Trophoblast cell (in vitro differentiated cells and primary cell): ENCODE data around the gene RSRP1.

Experiments used
- DNase-seq, 2 donors: peaks; one replicate each; pipeline ENCODE4 v3.0.0-alpha.2; 2016
- H2AFZ ChIP-seq: 2 replicates; pipeline ENCODE4 v1.6.1; 2013; ENCODE audit warnings: low read length, moderate library complexity, mild to moderate bottlenecking; ENCODE audit not compliant: insufficient read depth, poor library complexity
- H2AK5ac ChIP-seq: 2 replicates; pipeline ENCODE4 v1.6.1; 2013; ENCODE audit warnings: mild to moderate bottlenecking, low read length
- H2BK120ac ChIP-seq: 2 replicates; pipeline ENCODE4 v1.6.1; 2013; ENCODE audit warnings: low read length, mild to moderate bottlenecking, moderate library complexity; ENCODE audit not compliant: insufficient read depth, poor library complexity
- H2BK12ac ChIP-seq: 2 replicates; pipeline ENCODE4 v1.6.1; 2013; ENCODE audit warnings: mild to moderate bottlenecking, low read length, moderate library complexity
- H2BK5ac ChIP-seq: 2 replicates; pipeline ENCODE4 v1.6.1; 2013; ENCODE audit warnings: low read length, low read depth, moderate library complexity, mild to moderate bottlenecking; ENCODE audit not compliant: poor library complexity
- H3K14ac ChIP-seq: 2 replicates; pipeline ENCODE4 v1.6.1; 2013; ENCODE audit warnings: mild to moderate bottlenecking, low read length
- H3K18ac ChIP-seq: 2 replicates; pipeline ENCODE4 v1.6.1; 2013; ENCODE audit warnings: mild to moderate bottlenecking, low read length
- H3K23ac ChIP-seq: 2 replicates; pipeline ENCODE4 v1.6.1; 2013; ENCODE audit warnings: low read length
- H3K27ac ChIP-seq: 2 replicates; pipeline ENCODE4 v1.5.1; 2013; ENCODE audit warnings: low read depth, mild to moderate bottlenecking, inconsistent platforms, low read length, moderate library complexity
- H3K27me3 ChIP-seq: 2 replicates; pipeline ENCODE4 v1.6.1; 2013; ENCODE audit warnings: inconsistent platforms, mild to moderate bottlenecking, low read length, moderate library complexity; ENCODE audit not compliant: insufficient read depth
- H3K36me3 ChIP-seq, 2 experiments: 1 replicate in 1 of 2; 2 replicates in 1 of 2; pipeline ENCODE4 v1.6.1; 2013; ENCODE audit warnings: low read length in 2 of 2, mild to moderate bottlenecking in 2 of 2, moderate library complexity in 1 of 2; ENCODE audit not compliant: insufficient read depth in 2 of 2, control insufficient read depth in 1 of 2
- H3K4ac ChIP-seq: 2 replicates; pipeline ENCODE4 v1.6.1; 2013; ENCODE audit warnings: low read depth, mild to moderate bottlenecking, low read length, moderate library complexity
- H3K4me1 ChIP-seq, 2 experiments: 1 replicate in 1 of 2; 2 replicates in 1 of 2; pipeline ENCODE4 v1.6.1; 2013; ENCODE audit warnings: low read length in 2 of 2, mild to moderate bottlenecking in 2 of 2, moderate library complexity in 1 of 2; ENCODE audit not compliant: insufficient read depth in 2 of 2, control insufficient read depth in 1 of 2
- H3K4me2 ChIP-seq: 2 replicates; pipeline ENCODE4 v1.6.1; 2013; ENCODE audit warnings: inconsistent platforms, mild to moderate bottlenecking, low read length, moderate library complexity
- H3K4me3 ChIP-seq: 2 replicates; pipeline ENCODE4 v1.5.1; 2013; ENCODE audit warnings: mild to moderate bottlenecking, low read depth, low read length, inconsistent platforms
- H3K79me1 ChIP-seq: one replicate; pipeline ENCODE4 v1.6.1; 2013; ENCODE audit warnings: low read length
- H3K79me2 ChIP-seq: 2 replicates; pipeline ENCODE4 v1.6.1; 2013; ENCODE audit warnings: low read length, mild to moderate bottlenecking; ENCODE audit not compliant: control insufficient read depth, insufficient read depth, poor library complexity
- H3K9ac ChIP-seq: 2 replicates; pipeline ENCODE4 v1.6.1; 2013; ENCODE audit warnings: mild to moderate bottlenecking, low read length
- H3K9me3 ChIP-seq: 2 replicates; pipeline ENCODE4 v1.6.1; 2013; ENCODE audit warnings: low read depth, mild to moderate bottlenecking, control low read depth, inconsistent platforms, low read length; ENCODE audit not compliant: insufficient read depth
- H4K12ac ChIP-seq: 2 replicates; pipeline ENCODE4 v1.6.1; 2013; ENCODE audit warnings: low read depth, mild to moderate bottlenecking, low read length, moderate library complexity
- H4K8ac ChIP-seq: 2 replicates; pipeline ENCODE4 v1.6.1; 2013; ENCODE audit warnings: low read depth, mild to moderate bottlenecking, low read length, moderate library complexity
- H4K91ac ChIP-seq: one replicate; pipeline ENCODE4 v1.6.1; 2013; ENCODE audit warnings: low read depth, mild to moderate bottlenecking, low read length, moderate library complexity
- WGBS: extraction: QIAGEN DNeasy Blood & Tissue Kit; methylation state at CpG from one replicate; pipeline ENCODE4 v1.1.7; 2013; ENCODE audit warnings: missing lambda C conversion rate; ENCODE audit not compliant: insufficient read length, insufficient coverage; ENCODE audit errors: extremely low coverage; 5-methylcytosine and 5-hydroxymethylcytosine counted together

Gene RSRP1

DNA sequence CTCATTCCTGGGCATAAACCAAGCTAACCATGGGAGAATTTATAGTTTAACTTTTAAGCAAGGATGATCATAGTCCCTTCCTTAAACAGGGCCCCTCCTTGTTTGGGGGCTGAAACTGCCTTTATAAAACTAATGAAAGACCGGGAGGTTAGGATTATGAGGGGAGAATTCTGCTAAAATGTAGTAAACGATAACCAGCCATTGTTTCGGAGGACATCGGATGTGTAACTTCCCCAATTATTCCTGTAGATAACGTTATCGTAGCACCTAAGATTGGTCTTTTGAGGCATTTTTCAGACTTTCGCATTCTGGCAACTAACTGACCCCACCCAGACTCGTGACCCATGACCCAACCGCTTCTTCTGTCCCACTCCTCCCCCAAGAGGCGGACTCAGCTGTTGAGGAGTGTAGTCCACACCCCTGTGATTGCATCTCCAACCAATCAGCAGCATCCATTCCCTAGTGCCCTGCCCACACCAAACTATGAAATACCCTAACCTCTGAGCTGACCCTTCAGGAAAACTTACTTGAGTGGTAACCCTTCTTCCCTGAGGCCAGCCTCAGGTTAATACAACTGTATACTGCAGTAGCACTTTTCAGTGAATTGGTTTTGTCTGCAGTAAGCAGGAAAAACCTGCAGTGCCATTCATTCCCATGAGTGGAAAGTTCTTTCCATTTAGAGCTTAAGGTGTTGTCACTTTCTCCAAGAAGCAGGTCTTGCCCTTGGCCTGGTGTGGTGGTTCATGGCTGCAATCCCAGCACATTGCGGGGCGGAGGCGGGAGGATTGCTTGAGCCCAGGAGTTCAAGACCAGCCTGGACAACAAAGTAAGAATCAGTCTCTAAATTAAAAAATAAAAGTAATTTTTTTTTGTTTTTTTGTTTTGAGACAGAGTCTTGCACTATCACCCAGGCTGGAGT is 14.1 kb downstream of the RSRP1 start:
- Histone ChIP-seq H4K91ac (peak overlapping the region; percentile 85), H3K9ac (peak overlapping the region; percentile 97), H2BK5ac (peak overlapping the region; percentile 71), H2AK5ac (no peak overlapping the region), H2BK12ac (no peak overlapping the region), H3K18ac (peak overlapping the region; percentile 32), H3K9me3 (no peaks in the 10 kb centered on the region), H3K27ac (peak overlapping the region; percentile 85), H3K23ac (no peak overlapping the region), H4K12ac (peak overlapping the region; percentile 93), H3K27me3 (no peaks in the 10 kb centered on the region), H3K14ac (peak overlapping the region; percentile 65), H3K4me3 (peak overlapping the region; percentile 78), H3K4ac (peak overlapping the region; percentile 22), H3K4me2 (peak overlapping the region; percentile 77), H3K4me1 (peaks cover 3 to 4% of the 10 kb centered on the region in 2 experiments), H3K79me2 (peaks cover 9% of the 10 kb centered on the region), H2BK120ac (peak overlapping the region; percentile 74), H3K36me3 (peaks cover 12 to 15% of the 10 kb centered on the region in 2 experiments), H4K8ac (peak overlapping the region; percentile 89), H3K79me1 (peaks cover 10% of the 10 kb centered on the region), H2AFZ (peak overlapping the region; percentile 66)
- peak; percentile 86 for DNase-seq
- WGBS, result no CpG with 5 or more reads among the region's 13 CpGs

DNA sequence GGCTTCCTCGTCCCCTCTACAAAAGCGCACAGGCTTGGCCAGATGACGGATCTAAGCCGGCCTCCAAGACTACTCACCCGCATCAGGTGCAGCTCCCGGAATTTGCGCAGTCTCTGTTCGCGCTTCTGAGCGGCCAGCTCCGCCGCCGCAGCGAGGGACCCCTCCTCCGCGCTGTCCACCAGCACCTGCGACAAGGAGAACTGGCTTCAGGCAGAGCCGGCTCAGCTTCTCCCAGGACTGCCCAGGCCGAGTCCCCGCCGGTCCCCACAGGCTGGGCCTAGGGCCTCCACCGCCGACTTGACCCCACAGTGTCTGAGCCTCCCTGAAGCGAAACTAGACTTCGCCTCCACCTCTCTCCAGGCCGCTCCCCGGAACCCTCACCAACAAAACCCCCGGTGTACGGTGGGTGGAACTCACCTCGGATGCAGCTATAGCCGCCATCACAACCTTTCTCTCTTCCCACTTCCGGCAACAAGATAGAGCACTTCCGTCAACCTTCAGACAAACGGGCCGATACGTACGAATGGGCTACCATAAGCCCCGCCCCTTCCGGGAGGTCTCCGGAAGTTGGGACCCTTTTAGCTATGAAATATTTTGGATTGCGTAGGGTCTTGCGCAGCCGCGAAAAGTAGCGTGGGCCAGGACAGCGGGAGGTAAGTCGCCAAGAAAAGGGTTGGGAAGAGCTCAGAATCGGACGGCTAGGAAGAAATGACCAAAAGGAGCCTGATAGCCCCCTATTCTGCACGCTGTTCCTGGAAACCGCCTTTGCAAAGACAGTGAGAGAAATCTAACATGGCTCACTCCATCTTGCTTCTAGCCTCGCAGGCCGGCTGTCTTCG is 15.0 kb downstream of the RSRP1 start, which contains the start of gene SYF2:
Gene SYF2, minus strand, starts transcription at position 476 of the 839 bp plus-strand sequence. Its CDS starts 35 bp downstream, at position 441.
- H2BK12ac ChIP-seq, result no peak within 1 kb of the TSS
- peak within 1 kb of the TSS; percentile 89 for H3K14ac ChIP-seq
- H3K4me3 ChIP-seq, result peak within 1 kb of the TSS; percentile 78
- peak within 1 kb of the TSS; percentile 97 for H2AFZ ChIP-seq
- H3K9ac ChIP-seq, result peak within 1 kb of the TSS; percentile 97
- peak within 1 kb of the TSS; percentile 99 for H4K12ac ChIP-seq
- peaks cover 3 to 4% of the 10 kb centered on the region in 2 experiments for H3K4me1 ChIP-seq
- no CpG with 5 or more reads among the region's 54 CpGs for WGBS
- DNase-seq, result peak; percentile 76 to 94
- H2BK5ac ChIP-seq, result peak within 1 kb of the TSS; percentile 76
- peak within 1 kb of the TSS; percentile 99 for H4K8ac ChIP-seq
- H3K18ac ChIP-seq, result peak within 1 kb of the TSS; percentile 94
- peak within 1 kb of the TSS; percentile 91 for H4K91ac ChIP-seq
- H3K27me3 ChIP-seq, result no peaks in the 10 kb centered on the region
- H3K9me3 ChIP-seq, result no peaks in the 10 kb centered on the region
- H3K27ac ChIP-seq, result peak within 1 kb of the TSS; percentile 85
- H3K4ac ChIP-seq, result peak within 1 kb of the TSS; percentile 97
- peak within 1 kb of the TSS; percentile 77 for H3K4me2 ChIP-seq
- peak within 1 kb of the TSS; percentile 85 for H2BK120ac ChIP-seq
- peaks cover 9% of the 10 kb centered on the region for H3K79me2 ChIP-seq
- no peak within 1 kb of the TSS for H3K23ac ChIP-seq
- peak within 1 kb of the TSS; percentile 73 for H2AK5ac ChIP-seq
- peaks cover 10% of the 10 kb centered on the region for H3K79me1 ChIP-seq
- H3K36me3 ChIP-seq, result peaks cover 12 to 17% of the 10 kb centered on the region in 2 experiments

DNA sequence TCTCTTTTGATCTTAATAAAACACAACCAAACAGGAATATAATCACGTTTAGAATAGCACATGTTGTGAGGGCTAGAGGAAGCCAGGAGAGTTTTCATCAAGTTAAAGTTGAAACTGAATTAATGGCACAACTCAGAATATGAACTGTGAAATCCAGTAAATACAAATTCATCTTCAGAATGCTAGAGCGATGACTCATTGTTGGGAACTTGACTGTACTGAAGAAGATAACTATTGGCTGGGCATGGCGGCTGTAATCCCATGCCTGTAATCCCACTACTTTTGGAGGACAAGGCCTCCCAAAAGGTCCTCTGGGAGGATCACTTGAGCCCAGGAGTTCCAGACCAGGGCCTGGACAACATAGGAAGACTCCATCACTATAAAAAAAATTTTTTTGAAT is 23.8 kb downstream of the RSRP1 start:
- no peak overlapping the region for H2AFZ ChIP-seq
- no peak overlapping the region for H2BK120ac ChIP-seq
- peak in 1 of 2 donors; percentile 49 for DNase-seq
- H3K4me1 ChIP-seq, result no peaks in the 10 kb centered on the region
- peaks cover 32 to 33% of the 10 kb centered on the region in 2 experiments for H3K36me3 ChIP-seq
- no peak overlapping the region for H4K8ac ChIP-seq
- H4K12ac ChIP-seq, result no peak overlapping the region
- H3K18ac ChIP-seq, result no peak overlapping the region
- H4K91ac ChIP-seq, result no peak overlapping the region
- H3K79me1 ChIP-seq, result no peaks in the 10 kb centered on the region
- WGBS, result no CpG with 5 or more reads among the region's 3 CpGs
- H3K9ac ChIP-seq, result no peak overlapping the region
- H3K4ac ChIP-seq, result no peak overlapping the region
- no peak overlapping the region for H3K27ac ChIP-seq
- no peaks in the 10 kb centered on the region for H3K79me2 ChIP-seq
- no peak overlapping the region for H3K14ac ChIP-seq
- no peak overlapping the region for H3K4me3 ChIP-seq
- no peak overlapping the region for H2AK5ac ChIP-seq
- H3K9me3 ChIP-seq, result no peaks in the 10 kb centered on the region
- no peak overlapping the region for H3K4me2 ChIP-seq
- no peak overlapping the region for H3K23ac ChIP-seq
- H2BK5ac ChIP-seq, result no peak overlapping the region
- H2BK12ac ChIP-seq, result no peak overlapping the region
- H3K27me3 ChIP-seq, result no peaks in the 10 kb centered on the region

DNA sequence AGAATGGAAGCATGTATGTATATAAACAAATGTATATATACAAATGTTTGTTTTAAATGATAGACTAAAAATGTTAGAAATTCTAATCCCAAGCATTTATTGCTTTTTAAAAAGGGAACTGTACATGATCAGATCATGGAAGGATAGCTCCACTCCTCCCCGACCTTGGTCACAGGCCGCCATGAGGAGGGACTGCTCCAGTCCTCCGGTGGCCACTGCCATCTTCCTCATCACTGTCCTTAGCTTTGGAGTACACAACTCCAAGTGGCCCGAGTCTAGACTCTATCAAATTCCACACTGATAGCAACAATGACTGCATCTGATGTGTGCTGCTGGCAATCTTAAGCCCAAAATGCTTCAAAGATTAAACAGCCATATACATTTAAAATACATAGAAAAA is 24.6 kb downstream of the RSRP1 start:
- Histone ChIP-seq H4K12ac (no peak overlapping the region), H3K9me3 (no peaks in the 10 kb centered on the region), H2AFZ (no peak overlapping the region), H3K4me3 (no peak overlapping the region), H2BK5ac (no peak overlapping the region), H2BK12ac (no peak overlapping the region), H3K27me3 (no peaks in the 10 kb centered on the region), H3K14ac (no peak overlapping the region), H3K18ac (no peak overlapping the region), H3K9ac (no peak overlapping the region), H3K36me3 (peaks cover 28 to 30% of the 10 kb centered on the region in 2 experiments), H4K8ac (no peak overlapping the region), H3K4ac (no peak overlapping the region), H4K91ac (no peak overlapping the region), H3K27ac (no peak overlapping the region), H3K4me2 (no peak overlapping the region), H2BK120ac (no peak overlapping the region), H3K4me1 (no peaks in the 10 kb centered on the region), H3K79me2 (no peaks in the 10 kb centered on the region), H3K79me1 (no peaks in the 10 kb centered on the region), H2AK5ac (no peak overlapping the region), H3K23ac (no peak overlapping the region)
- DNase-seq, result no peak
- WGBS, result no CpG with 5 or more reads among the region's 4 CpGs
